ENCODE results near the gene DNALI1. TPM values are rescaled to one million over a fixed set of nuclear protein-coding genes. Genes with fewer than 3 reads are reported as not detected.
"Not testable (repeated sequence)": the region's sequence is repeated elsewhere in the genome, so short reads cannot be mapped to it uniquely, and the experiment has no call there.

The DNALI1 gene
- total RNA-seq, 4 donors from 2014 or later = 0.70 to 1.7 (median 0.85) TPM

- TF ChIP-seq, protein P1, sequence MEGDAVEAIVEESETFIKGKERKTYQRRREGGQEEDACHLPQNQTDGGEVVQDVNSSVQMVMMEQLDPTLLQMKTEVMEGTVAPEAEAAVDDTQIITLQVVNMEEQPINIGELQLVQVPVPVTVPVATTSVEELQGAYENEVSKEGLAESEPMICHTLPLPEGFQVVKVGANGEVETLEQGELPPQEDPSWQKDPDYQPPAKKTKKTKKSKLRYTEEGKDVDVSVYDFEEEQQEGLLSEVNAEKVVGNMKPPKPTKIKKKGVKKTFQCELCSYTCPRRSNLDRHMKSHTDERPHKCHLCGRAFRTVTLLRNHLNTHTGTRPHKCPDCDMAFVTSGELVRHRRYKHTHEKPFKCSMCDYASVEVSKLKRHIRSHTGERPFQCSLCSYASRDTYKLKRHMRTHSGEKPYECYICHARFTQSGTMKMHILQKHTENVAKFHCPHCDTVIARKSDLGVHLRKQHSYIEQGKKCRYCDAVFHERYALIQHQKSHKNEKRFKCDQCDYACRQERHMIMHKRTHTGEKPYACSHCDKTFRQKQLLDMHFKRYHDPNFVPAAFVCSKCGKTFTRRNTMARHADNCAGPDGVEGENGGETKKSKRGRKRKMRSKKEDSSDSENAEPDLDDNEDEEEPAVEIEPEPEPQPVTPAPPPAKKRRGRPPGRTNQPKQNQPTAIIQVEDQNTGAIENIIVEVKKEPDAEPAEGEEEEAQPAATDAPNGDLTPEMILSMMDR (IDR thresholded peaks at IDR 0.05) = no peak
Measured at GRCh38 chr1:37564892-37565291, 8.2 kb downstream of the DNALI1 start.

GRCh38 chr1:37567023-37567422 lies 10.3 kb downstream of the DNALI1 start:
- 65% methylated on average over 3 of the region's 3 CpGs for WGBS
- Histone ChIP-seq H3K27me3 (no peaks in the 10 kb centered on the region), H3K36me3 (peaks cover 70% of the 10 kb centered on the region), H3K9me3 (no peaks in the 10 kb centered on the region), H3K4me1 (no peaks in the 10 kb centered on the region), H3K4me3 (no peak overlapping the region), H3K27ac (no peak overlapping the region)
- DNase-seq (ENCODE audit: low spot score in 2 of 2) = no peak
- TF ChIP-seq POLR2AphosphoS5 (IDR thresholded peaks at IDR 0.05) (no peak), POLR2A (IDR thresholded peaks at IDR 0.05) (no peak), EP300 (IDR thresholded peaks at IDR 0.05) (no peak)
- TF ChIP-seq, protein P1 (IDR thresholded peaks at IDR 0.05) = no peak

More at GRCh38 chr1:37564892-37565291, 8.2 kb downstream of the DNALI1 start:
- H3K4me3 ChIP-seq = no peak overlapping the region
- H3K27ac ChIP-seq = no peak overlapping the region
- H3K27me3 ChIP-seq = no peaks in the 10 kb centered on the region
- DNase-seq (ENCODE audit: low spot score in 2 of 2) = no peak
- no peaks in the 10 kb centered on the region for H3K9me3 ChIP-seq
- no peaks in the 10 kb centered on the region for H3K4me1 ChIP-seq
- H3K36me3 ChIP-seq = peaks cover 49% of the 10 kb centered on the region

DNA sequence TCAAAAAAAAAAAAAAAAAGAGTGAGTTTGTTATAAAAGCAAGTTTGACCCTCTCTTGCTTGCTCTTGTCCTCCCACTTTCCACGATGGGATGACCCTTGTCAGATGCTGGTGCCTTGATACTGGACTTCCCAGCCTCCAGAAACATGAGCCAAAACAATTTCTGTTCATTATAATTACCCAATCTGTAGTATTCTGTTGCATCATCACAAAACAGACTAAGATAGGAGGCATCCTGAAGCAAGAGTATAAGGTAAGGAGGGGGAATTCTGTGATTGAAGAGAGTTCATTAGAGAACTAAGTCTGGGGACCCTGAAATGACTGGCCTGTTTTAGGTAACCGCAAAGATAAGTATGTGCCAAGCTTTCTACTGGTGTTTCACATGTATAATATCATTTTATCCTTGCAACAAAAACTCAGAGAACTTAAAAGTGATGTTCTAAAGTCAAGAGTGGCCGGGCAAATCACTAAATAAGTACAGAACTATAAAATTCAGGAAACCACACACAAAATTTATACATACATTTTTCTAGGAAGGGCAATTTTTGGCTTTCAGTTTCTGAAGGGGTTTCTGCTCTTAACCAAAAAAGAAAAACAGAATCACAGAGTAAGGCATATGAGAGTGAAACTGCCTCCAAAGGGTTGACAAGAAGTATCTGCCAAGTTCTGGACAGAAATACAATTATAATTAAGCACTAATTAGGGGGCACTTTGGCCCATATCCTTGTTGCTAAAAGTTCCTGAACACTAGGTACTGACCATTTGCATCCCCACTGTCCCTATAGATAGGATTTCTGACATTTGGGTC lies 14.0 kb downstream of the DNALI1 start:
- Histone ChIP-seq H3K9me3 (no peaks in the 10 kb centered on the region), H3K36me3 (peaks cover 98% of the 10 kb centered on the region), H3K27ac (no peak overlapping the region), H3K27me3 (no peaks in the 10 kb centered on the region), H3K4me1 (no peaks in the 10 kb centered on the region), H3K4me3 (no peak overlapping the region)
- 93% methylated on average over 3 of the region's 3 CpGs for WGBS
- no peak for DNase-seq (ENCODE audit: low spot score in 2 of 2)
- TF ChIP-seq EP300 (IDR thresholded peaks at IDR 0.05) = no peak
- TF ChIP-seq, protein P1 (IDR thresholded peaks at IDR 0.05) = no peak
- TF ChIP-seq POLR2A (IDR thresholded peaks at IDR 0.05) = no peak
- TF ChIP-seq POLR2AphosphoS5 (IDR thresholded peaks at IDR 0.05) = no peak

- TF ChIP-seq POLR2AphosphoS5 (IDR thresholded peaks at IDR 0.05) (no peak), POLR2A (IDR thresholded peaks at IDR 0.05) (no peak)
- no peaks in the 10 kb centered on the region for H3K27me3 ChIP-seq
- no peaks in the 10 kb centered on the region for H3K4me1 ChIP-seq
- no peak overlapping the region for H3K4me3 ChIP-seq
- peaks cover 99% of the 10 kb centered on the region for H3K36me3 ChIP-seq
- H3K9me3 ChIP-seq = no peaks in the 10 kb centered on the region
- no peak for DNase-seq (ENCODE audit: low spot score in 2 of 2)
- WGBS = 76% methylated on average over 7 of the region's 7 CpGs
- no peak overlapping the region for H3K27ac ChIP-seq
Measured at GRCh38 chr1:37574834-37575480, 18.2 kb downstream of the DNALI1 start.

DNA sequence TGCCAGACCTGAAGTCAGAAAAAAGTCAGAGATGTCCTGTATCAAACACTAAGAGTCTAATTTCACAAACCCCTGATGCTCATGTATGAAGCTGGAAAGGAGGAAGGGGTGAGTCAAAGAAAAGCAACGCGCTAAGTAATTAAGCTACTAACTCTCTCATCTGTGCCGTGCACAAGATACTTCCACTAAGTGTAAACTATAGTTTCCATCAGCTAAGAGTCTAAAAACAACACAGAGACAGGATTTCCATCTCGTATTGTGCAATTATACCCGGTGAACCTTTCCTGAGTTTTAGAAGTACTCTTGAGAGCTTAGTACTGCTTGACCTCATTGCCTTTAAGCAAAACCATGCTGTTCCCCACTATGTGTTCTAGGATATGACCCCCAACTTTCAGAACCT lies 19.0 kb downstream of the DNALI1 start:
- H3K4me3 ChIP-seq = no peak overlapping the region
- WGBS = 91% methylated on average over 5 of the region's 5 CpGs
- no peak overlapping the region for H3K27ac ChIP-seq
- no peaks in the 10 kb centered on the region for H3K4me1 ChIP-seq
- no peaks in the 10 kb centered on the region for H3K27me3 ChIP-seq
- TF ChIP-seq POLR2A (IDR thresholded peaks at IDR 0.05) = no peak
- no peak for TF ChIP-seq EP300 (IDR thresholded peaks at IDR 0.05)
- no peak for TF ChIP-seq POLR2AphosphoS5 (IDR thresholded peaks at IDR 0.05)
- TF ChIP-seq, protein P1 (IDR thresholded peaks at IDR 0.05) = no peak
- H3K9me3 ChIP-seq = no peaks in the 10 kb centered on the region
- DNase-seq (ENCODE audit: low spot score in 2 of 2) = no peak
- H3K36me3 ChIP-seq = peaks cover 97% of the 10 kb centered on the region

GRCh38 chr1:37584544-37584943 lies 27.8 kb downstream of the DNALI1 start:
- peaks cover 94% of the 10 kb centered on the region for H3K36me3 ChIP-seq
- H3K4me1 ChIP-seq; H3K27ac ChIP-seq; DNase-seq (ENCODE audit: low spot score in 2 of 2); H3K9me3 ChIP-seq; H3K4me3 ChIP-seq; H3K27me3 ChIP-seq: not testable (repeated sequence)
- 85% methylated on average over 4 of the region's 4 CpGs for WGBS
